C4-2B (cell line): Measurements from ENCODE around the gene COPB2.

Experiments
- H3K27ac ChIP-seq: fragments of 450-650 bp; 2 replicates; pipeline ENCODE4 v1.5.1; 2017
- ZFX ChIP-seq: fragments of 450-650 bp; IDR thresholded peaks from 2 replicates; pipeline ENCODE4 v1.6.1; 2017
- TF ChIP-seq, protein P1 (sequence below): fragments of 450-650 bp; conservative IDR thresholded peaks from 2 replicates; pipeline ENCODE4 v1.5.1; 2017; ENCODE audit warnings: mild to moderate bottlenecking

The COPB2 gene

DNA sequence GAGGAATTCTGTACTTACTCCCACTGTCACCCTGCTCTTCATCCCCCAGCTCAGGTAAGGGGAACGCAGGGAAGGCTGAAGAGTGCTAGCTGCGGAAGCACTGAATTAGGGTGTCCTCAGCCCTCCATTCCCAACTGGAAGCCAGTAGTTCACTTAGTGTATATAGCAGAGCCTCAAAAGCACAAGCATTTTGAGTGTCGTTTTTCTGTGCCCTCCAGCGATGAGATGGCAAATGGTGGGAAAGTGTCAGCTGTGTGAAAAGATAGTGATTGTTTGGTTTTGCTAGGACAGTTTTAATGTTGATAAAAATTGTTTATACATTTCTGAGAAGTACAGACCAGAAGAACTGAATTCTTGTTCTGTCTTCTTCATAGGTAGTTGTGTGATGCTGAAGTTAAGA is 34.8 kb downstream of the COPB2 start:
- no peak for TF ChIP-seq ZFX
- TF ChIP-seq, protein P1, sequence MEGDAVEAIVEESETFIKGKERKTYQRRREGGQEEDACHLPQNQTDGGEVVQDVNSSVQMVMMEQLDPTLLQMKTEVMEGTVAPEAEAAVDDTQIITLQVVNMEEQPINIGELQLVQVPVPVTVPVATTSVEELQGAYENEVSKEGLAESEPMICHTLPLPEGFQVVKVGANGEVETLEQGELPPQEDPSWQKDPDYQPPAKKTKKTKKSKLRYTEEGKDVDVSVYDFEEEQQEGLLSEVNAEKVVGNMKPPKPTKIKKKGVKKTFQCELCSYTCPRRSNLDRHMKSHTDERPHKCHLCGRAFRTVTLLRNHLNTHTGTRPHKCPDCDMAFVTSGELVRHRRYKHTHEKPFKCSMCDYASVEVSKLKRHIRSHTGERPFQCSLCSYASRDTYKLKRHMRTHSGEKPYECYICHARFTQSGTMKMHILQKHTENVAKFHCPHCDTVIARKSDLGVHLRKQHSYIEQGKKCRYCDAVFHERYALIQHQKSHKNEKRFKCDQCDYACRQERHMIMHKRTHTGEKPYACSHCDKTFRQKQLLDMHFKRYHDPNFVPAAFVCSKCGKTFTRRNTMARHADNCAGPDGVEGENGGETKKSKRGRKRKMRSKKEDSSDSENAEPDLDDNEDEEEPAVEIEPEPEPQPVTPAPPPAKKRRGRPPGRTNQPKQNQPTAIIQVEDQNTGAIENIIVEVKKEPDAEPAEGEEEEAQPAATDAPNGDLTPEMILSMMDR, result no peak
- H3K27ac ChIP-seq, result no peak overlapping the region

DNA sequence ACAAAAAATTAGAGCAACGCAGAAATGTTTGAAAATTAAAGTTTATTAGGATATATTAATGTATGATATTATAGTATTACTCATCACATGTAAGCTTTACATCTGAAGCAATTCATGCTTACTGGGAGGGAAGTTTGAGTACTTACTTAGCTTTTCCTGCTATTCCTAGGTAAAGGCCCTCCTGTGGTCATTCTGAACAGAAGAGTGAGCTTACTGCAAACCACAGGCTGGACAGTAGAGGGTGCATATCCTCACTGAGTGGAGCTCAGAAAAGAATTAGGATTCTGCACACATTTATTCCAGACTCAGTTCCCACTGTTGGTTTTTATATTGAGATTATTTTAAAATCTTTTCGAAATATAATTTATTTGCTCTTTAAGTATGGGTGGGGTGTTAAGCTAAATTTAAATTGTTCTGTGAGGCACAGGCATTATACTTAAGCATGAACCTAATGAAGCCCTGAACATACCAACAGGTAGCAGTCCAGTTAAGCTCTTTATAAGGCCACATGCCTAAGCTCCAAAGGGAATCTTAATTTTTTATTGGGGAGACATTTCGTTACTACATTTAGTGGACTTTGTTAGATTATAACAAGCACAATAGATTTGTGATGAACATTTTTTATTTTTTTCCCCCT is 35.4 kb downstream of the COPB2 start:
- H3K27ac ChIP-seq, result no peak overlapping the region
- TF ChIP-seq, protein P1, result peak; percentile 95
- no peak for TF ChIP-seq ZFX

DNA sequence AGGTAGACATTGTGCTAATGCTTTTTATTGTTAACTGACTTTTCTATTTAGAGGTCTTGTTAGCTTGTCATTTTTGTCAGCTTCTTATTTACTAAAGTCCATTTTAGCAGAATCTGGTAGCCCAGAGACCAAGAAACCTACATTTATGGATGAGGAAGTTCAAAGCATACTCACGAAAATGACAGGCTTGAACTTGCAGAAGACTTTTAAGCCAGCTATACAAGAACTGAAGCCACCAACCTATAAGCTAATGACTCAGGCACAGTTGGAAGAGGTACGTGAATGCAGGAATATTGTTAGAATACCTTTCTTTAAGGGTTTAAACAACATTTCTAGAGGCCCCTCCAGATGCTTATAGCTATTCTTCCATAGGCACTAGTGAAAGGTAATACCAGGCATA is 42.7 kb downstream of the COPB2 start:
- no peak overlapping the region for H3K27ac ChIP-seq
- TF ChIP-seq, protein P1, result no peak
- TF ChIP-seq ZFX, result no peak

DNA sequence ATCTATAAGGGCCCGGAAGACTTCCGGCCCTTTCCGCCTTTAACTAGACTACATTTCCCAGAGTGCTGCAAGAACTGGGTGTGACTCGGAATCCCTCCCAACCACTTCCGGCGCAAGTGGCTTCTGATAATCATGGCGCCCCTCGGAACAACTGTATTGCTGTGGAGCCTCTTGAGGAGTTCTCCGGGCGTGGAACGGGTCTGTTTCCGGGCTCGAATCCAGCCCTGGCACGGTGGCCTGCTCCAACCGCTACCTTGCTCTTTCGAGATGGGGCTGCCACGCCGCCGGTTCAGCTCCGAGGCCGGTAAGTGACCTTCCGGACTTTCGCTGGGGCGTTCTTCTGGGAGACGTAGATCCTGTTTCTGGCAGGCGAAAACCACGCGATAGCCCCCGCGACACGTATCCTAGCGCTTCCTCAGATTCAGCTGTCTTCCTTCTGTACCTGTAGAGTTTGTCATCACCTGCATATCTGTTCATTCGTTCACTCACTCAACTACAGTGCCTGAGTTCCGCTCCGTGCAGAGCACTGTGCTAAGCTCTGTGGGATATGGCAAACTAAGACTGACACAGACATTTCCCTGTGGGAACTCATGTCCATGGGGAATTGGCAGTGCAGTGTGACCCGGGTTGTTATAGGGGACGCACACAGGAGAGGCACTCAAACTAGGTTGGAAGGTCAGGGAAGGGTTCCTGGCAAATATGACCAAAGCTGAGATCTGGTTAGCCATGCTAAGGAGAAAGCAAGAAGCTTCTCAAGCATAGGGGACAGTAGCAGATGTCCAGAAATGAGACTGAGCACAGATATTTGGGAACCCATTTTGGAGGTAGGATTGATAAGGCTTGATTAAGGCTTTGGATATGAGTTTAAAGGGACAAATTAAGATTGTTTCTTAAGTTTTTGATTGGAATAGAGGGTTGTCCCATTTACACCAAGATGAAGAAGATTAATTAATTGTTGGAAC is 45.3 kb downstream of the COPB2 start, which contains the start of gene MRPS22:
Gene MRPS22 (plus strand): TSS at position 126 of the 962 bp plus-strand sequence. CDS start 7 bp downstream, at position 133.
- TF ChIP-seq, protein P1, result no peak
- no peak for TF ChIP-seq ZFX
- H3K27ac ChIP-seq, result peak within 1 kb of the TSS; percentile 93

DNA sequence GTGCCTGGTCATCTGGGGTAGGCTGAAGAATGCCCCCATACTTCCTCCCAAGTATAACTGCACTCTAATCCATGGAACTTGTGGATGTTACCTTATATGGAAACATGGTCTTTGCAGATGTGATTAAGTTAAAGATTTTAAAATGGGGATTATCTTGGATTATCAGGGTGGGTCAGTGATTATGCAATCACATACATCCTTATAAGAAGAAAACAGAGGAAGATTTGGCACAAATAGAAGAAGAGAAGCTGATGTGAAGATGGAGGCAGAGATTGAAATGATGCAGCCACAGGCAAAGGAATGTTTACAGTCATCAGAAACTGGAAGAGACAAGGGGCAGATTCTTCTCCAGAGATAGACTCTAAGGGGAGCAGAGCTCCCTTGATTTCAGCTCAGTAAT is 47.4 kb downstream of the COPB2 start:
- TF ChIP-seq ZFX, result no peak
- TF ChIP-seq, protein P1, result no peak
- no peak overlapping the region for H3K27ac ChIP-seq

DNA sequence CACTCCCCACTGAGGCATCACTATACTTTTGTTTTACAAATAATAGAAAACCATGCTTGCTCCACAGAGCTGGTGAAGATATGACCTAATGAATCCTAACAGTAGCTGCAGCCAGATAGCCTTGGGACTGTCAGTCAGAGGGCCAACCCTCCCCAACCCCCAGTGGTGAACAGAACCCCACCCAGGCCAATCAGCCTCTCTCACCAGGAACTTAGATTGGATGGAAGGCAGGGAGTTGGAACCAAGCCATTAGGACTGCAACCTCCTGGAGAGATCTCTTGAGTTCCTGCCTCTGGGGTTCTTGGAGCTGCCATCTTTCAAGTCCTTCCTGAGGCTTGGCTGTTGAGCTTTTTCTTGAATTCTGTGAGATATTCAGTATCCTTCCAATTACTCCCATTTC is 48.7 kb downstream of the COPB2 start:
- no peak overlapping the region for H3K27ac ChIP-seq
- TF ChIP-seq ZFX, result no peak
- TF ChIP-seq, protein P1, result no peak

DNA sequence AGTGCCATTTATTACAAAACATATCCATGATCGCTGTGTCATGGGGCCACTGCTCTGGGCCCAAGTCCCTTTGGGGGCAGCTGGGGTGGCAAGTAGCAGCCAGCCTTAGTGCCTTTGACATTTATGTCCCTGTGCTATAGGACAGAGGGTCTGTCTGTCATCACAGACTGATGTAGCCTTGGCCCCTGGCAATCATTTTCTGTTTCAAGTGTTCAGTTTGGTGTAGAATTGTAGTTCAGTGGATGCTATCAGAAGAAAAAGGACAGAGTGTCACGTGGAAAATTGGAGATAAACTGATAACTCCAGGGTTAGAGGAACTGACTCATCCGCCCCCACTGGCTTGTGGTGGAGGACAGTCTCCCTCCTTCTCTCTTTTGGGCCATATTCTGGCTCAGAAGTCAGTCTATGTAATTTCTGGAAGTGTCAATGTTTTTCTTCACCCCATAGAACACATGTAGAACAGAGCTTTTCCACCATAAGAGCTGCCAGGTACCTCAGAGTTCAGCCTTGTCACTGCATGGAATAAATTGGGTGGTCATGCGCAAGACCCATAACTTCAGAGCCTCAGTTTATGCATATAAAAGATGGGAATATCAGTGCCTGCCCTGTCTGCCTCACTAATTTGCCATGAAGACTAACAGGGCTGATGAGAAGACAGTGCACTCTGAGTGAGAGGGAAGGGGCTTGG is 50.1 kb downstream of the COPB2 start:
- no peak overlapping the region for H3K27ac ChIP-seq

More for the DNA sequence above, 50.1 kb downstream of the COPB2 start:
- TF ChIP-seq, protein P1, result no peak
- TF ChIP-seq ZFX, result no peak
